NCI-H345 treated with DMSO at 0.1 percent for 48 hours (cell line): ENCODE data around the gene TMEM138.
A peak's percentile ranks its signal among the peaks of the same experiment; 100 is the strongest.

Experiments used
- DNase-seq: peaks from one replicate; lab custom pipeline; 2025; ENCODE audit not compliant: unreplicated experiment; lab: John Stamatoyannopoulos, UW

Gene TMEM138

GRCh38 chr11:61361741-61362541 is at the start of gene TMEM138, which contains the start of gene CYB561A3:
Gene TMEM138, plus strand, starts transcription at chr11:61362374. Its CDS starts 2,017 bp downstream, at chr11:61364391.
Gene CYB561A3, minus strand, starts transcription at chr11:61361882. Its CDS starts 5,169 bp downstream, at chr11:61356713.
- DNase-seq = peak; percentile 88

GRCh38 chr11:61315260-61315659 is 46.9 kb upstream of the TMEM138 start:
- no peak for DNase-seq

GRCh38 chr11:61325649-61326414 is 36.3 kb upstream of the TMEM138 start:
- DNase-seq = no peak

GRCh38 chr11:61327669-61328071 is 34.5 kb upstream of the TMEM138 start:
- no peak for DNase-seq

GRCh38 chr11:61328351-61328750 is 33.8 kb upstream of the TMEM138 start:
- DNase-seq = no peak

GRCh38 chr11:61329871-61330270 is 32.3 kb upstream of the TMEM138 start:
- DNase-seq = no peak

- no peak for DNase-seq
Measured at GRCh38 chr11:61331651-61332050, 30.5 kb upstream of the TMEM138 start.

GRCh38 chr11:61332281-61332796 is 29.8 kb upstream of the TMEM138 start:
- DNase-seq = no peak

- peak; percentile 88 for DNase-seq
Measured at GRCh38 chr11:61332797-61333549, 29.2 kb upstream of the TMEM138 start, which contains the start of the genes DDB1 and TKFC. Gene DDB1, minus strand, starts transcription at chr11:61333105. Its CDS starts 137 bp downstream, at chr11:61332968. Gene TKFC, plus strand, starts transcription at chr11:61333228. Its CDS starts 1,501 bp downstream, at chr11:61334729.

GRCh38 chr11:61333550-61334433 is 28.4 kb upstream of the TMEM138 start:
- DNase-seq = no peak

GRCh38 chr11:61334434-61335354 is 27.5 kb upstream of the TMEM138 start:
- DNase-seq = no peak

GRCh38 chr11:61335355-61335710 is 26.8 kb upstream of the TMEM138 start:
- DNase-seq = no peak

- DNase-seq = peak; percentile 66
Measured at GRCh38 chr11:61336171-61336935, 25.8 kb upstream of the TMEM138 start.

GRCh38 chr11:61337706-61338470 is 24.3 kb upstream of the TMEM138 start:
- DNase-seq = no peak

- DNase-seq = no peak
Measured at GRCh38 chr11:61338783-61339489, 23.2 kb upstream of the TMEM138 start.

- no peak for DNase-seq
Measured at GRCh38 chr11:61339490-61339878, 22.7 kb upstream of the TMEM138 start.

GRCh38 chr11:61340979-61341378 is 21.2 kb upstream of the TMEM138 start:
- DNase-seq = no peak
